H1 (cell line): ENCODE measurements around the gene CACNB1. TPM values are rescaled to one million over a fixed set of nuclear protein-coding genes. Genes with fewer than 3 reads are reported as not detected.

Source experiments
- CEBPB ChIP-seq: IDR thresholded peaks from 2 replicates; pipeline ENCODE4 v1.6.1; 2012; ENCODE audit warnings: low read depth, low read length
- JUN ChIP-seq: IDR thresholded peaks from 2 replicates; pipeline ENCODE4 v1.6.1; 2011; ENCODE audit warnings: low read depth, mild to moderate bottlenecking, improper control_type of control experiment, low read length
- KDM1A ChIP-seq: fragments of 200-600, 300-600 bp; sonication (generic); IDR thresholded peaks from 2 replicates; pipeline ENCODE4 v1.7.1; 2016; ENCODE audit warnings: mild to moderate bottlenecking, low read length, borderline replicate concordance
- KDM4A ChIP-seq: IDR thresholded peaks from one replicate; pipeline ENCODE4 v1.7.1; 2012; ENCODE audit warnings: low read depth, mild to moderate bottlenecking, moderate library complexity, low read length, inconsistent platforms; ENCODE audit not compliant: severe bottlenecking
- polyA plus RNA-seq, 7 experiments: library from polyadenylated mRNA; depleted of rRNA in 3 of 7; stranded (reverse) in 5 of 7; unstranded in 2 of 7; fragments of >200 nt in 5 of 7; fragments of 200-250 nt in 2 of 7; gene quantifications; 1 replicate in 5 of 7; 2 replicates in 1 of 7; 4 replicates in 1 of 7; pipeline versions ENCODE4 v1.2.1 to v1.2.3, GENCODE V29; 2011 to 2013; ENCODE audit warnings: missing spikeins in 2 of 7, mixed read lengths in 2 of 7
- total RNA-seq: library from RNA; stranded (reverse); fragmentation: NEBNext Ultra II Directional; extraction: Animal tissue kit (Norgen Biotek cat#: 25700); gene quantifications from 2 replicates; pipeline ENCODE4 v1.2.1, GENCODE V29; 2021

Gene CACNB1
- total and polyA plus RNA-seq, 2 of the 8 experiments (the other 6 are each of a cell fraction or from before 2014, with no cell fraction given): 7.2 to 17.8 TPM

- no peak for TF ChIP-seq CEBPB
- TF ChIP-seq KDM4A: no peak
- TF ChIP-seq JUN: no peak
- no peak for TF ChIP-seq KDM1A
- TF ChIP-seq, all 59 proteins: peak for 0
Observed at GRCh38 chr17:39170109-39170508, 27.4 kb downstream of the CACNB1 start (continued).
